ENCODE measurements around the gene OARD1. TPM values are rescaled to one million over a fixed set of nuclear protein-coding genes. Genes with fewer than 3 reads are reported as not detected.

OARD1 gene
- total and polyA plus RNA-seq, 2 of the 8 experiments (the other 6 are each of a cell fraction or from before 2014, with no cell fraction given): 16.8 to 35.8 TPM

DNA sequence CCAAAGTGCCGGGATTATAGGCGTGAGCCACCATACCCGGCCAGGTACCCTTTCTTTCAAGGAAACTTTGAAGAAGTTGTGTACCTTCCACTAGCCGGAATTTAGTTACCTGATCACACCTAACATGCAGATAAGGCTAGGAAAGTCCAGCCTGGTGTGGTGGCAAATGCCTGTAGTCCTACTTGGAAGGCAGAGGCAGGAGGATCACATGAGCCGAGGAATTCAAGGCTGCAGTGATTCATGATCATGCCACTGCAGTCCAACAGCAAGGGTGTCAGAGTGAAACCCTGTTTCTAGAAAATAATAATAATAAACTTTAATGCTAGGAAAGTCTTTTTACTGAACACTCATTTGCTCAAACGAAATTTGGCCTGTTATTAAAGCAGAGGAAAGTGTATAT lies 21.6 kb upstream of the OARD1 start:
- no peaks in the 10 kb centered on the region for H3K4me1 ChIP-seq (replicated peaks in 1 of 4; ENCODE audit: control insufficient read depth in 3 of 4, insufficient read depth in 4 of 4, low read length in 3 of 4)
- no peak overlapping the region for H2BK120ac ChIP-seq (replicated peaks; ENCODE audit: low read depth, low read length)
- CTCF ChIA-PET (ENCODE audit: partially characterized antibody): interaction anchor here (0.6 to 2.1 kb wide), 4 partner anchors 9 to 98 kb away, joined by 3 to 8 read pairs (median 6); no protein-coding TSS in a partner anchor
- TF ChIP-seq TEAD4 (IDR thresholded peaks at IDR 0.05; ENCODE audit: low read depth, low read length): no peak
- TF ChIP-seq POLR2A (IDR thresholded peaks at IDR 0.05; ENCODE audit: control extremely low read depth in 1 of 2, low read depth in 2 of 2, low read length in 2 of 2): no peak
- no peak for TF ChIP-seq RBBP5 (IDR thresholded peaks at IDR 0.05; ENCODE audit: borderline replicate concordance, low read depth, low read length)
- TF ChIP-seq TBP (IDR thresholded peaks at IDR 0.05; ENCODE audit: low read depth, low read length): no peak
- TF ChIP-seq, protein P1, sequence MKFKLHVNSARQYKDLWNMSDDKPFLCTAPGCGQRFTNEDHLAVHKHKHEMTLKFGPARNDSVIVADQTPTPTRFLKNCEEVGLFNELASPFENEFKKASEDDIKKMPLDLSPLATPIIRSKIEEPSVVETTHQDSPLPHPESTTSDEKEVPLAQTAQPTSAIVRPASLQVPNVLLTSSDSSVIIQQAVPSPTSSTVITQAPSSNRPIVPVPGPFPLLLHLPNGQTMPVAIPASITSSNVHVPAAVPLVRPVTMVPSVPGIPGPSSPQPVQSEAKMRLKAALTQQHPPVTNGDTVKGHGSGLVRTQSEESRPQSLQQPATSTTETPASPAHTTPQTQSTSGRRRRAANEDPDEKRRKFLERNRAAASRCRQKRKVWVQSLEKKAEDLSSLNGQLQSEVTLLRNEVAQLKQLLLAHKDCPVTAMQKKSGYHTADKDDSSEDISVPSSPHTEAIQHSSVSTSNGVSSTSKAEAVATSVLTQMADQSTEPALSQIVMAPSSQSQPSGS (IDR thresholded peaks at IDR 0.05; ENCODE audit: low read length): no peak
- no peak for TF ChIP-seq HDAC6 (IDR thresholded peaks at IDR 0.05; ENCODE audit: low read depth, low read length)
- no peak overlapping the region for H4K8ac ChIP-seq (ENCODE audit: extremely low read depth, insufficient read depth, low read length)
- no peak overlapping the region for H2AFZ ChIP-seq (ENCODE audit: low read length)
- no peak overlapping the region for H3K18ac ChIP-seq (ENCODE audit: extremely low read depth, low read length)
- no peak overlapping the region for H3K4me2 ChIP-seq (ENCODE audit: insufficient read depth in 1 of 2, low read depth in 2 of 2, low read length in 2 of 2)
- POLR2A ChIA-PET (ENCODE audit: partially characterized antibody): no interaction called here
- no peak overlapping the region for H2BK15ac ChIP-seq (ENCODE audit: low read length)
- H3K23me2 ChIP-seq (ENCODE audit: low read depth, low read length): no peaks in the 10 kb centered on the region
- H3K56ac ChIP-seq (replicated peaks; ENCODE audit: insufficient read length, low read depth, low read length): no peak overlapping the region
- H2BK20ac ChIP-seq (ENCODE audit: low read length): no peak overlapping the region
- H3K79me2 ChIP-seq (ENCODE audit: control insufficient read depth in 1 of 2, insufficient read depth in 2 of 2, low read length in 2 of 2): no peaks in the 10 kb centered on the region
- 88% methylated on average over 6 of the region's 6 CpGs; no CpG with 5 or more reads in 1 of the 2 experiments for WGBS, 2 experiments (ENCODE audit: extremely low coverage in 1 of 2, insufficient coverage in 1 of 2, insufficient read length in 1 of 2, insufficient replicate concordance in 2 of 2, low coverage in 1 of 2, low lambda C conversion rate in 2 of 2, missing lambda C conversion rate in 1 of 2)
- no peak overlapping the region for H3K14ac ChIP-seq (ENCODE audit: insufficient read length)
- H3K9ac ChIP-seq (replicated peaks in 1 of 4; ENCODE audit: extremely low read depth in 1 of 4, low read depth in 3 of 4, low read length in 3 of 4): no peak overlapping the region
- no peaks in the 10 kb centered on the region for H3K9me3 ChIP-seq (ENCODE audit: insufficient read depth in 2 of 2, low read depth in 1 of 2, low read length in 1 of 2)
- H3K23ac ChIP-seq (ENCODE audit: insufficient read length): no peak overlapping the region
- peaks cover 6 to 9% of the 10 kb centered on the region in 2 experiments for H4K20me1 ChIP-seq (replicated peaks in 1 of 2; ENCODE audit: control insufficient read depth in 1 of 2, insufficient read depth in 2 of 2, low read length in 2 of 2)
- no peak overlapping the region for H4K91ac ChIP-seq (replicated peaks; ENCODE audit: insufficient read length, low read length)
- H3K27me3 ChIP-seq (replicated peaks in 1 of 4; ENCODE audit: control insufficient read depth in 3 of 4, extremely low read depth in 1 of 4, insufficient read depth in 3 of 4, low read length in 3 of 4): no peaks in the 10 kb centered on the region
- no peak overlapping the region for H4K5ac ChIP-seq (ENCODE audit: insufficient read length, low read depth, low read length)
- FAIRE-seq: no peak
- DNase-seq (ENCODE audit: low read depth in 1 of 2, low spot score in 2 of 2): no peak
- H3K36me3 ChIP-seq (ENCODE audit: control insufficient read depth in 2 of 4, insufficient read depth in 4 of 4, low read length in 3 of 4): peaks cover 44 to 96% (median 82%) of the 10 kb centered on the region in 4 experiments
- no peak overlapping the region for H2BK5ac ChIP-seq (ENCODE audit: low read depth, low read length)
- no peak overlapping the region for H2BK12ac ChIP-seq (ENCODE audit: low read depth, low read length)
- no peaks in the 10 kb centered on the region for H3K79me1 ChIP-seq (ENCODE audit: low read depth, low read length)
- H3K4ac ChIP-seq (replicated peaks; ENCODE audit: insufficient read length, low read depth, low read length): no peak overlapping the region
- no peak overlapping the region for H3K27ac ChIP-seq (ENCODE audit: low read depth, low read length)
- no peak overlapping the region for H2AK5ac ChIP-seq (ENCODE audit: low read depth, low read length)
- no peak overlapping the region for H3K4me3 ChIP-seq (ENCODE audit: extremely low read depth in 1 of 4, insufficient read depth in 2 of 4, low read depth in 3 of 4, low read length in 4 of 4)
